Mesodermal cell (in vitro differentiated cells): ENCODE results near the gene CALHM1.
"Not testable (repeated sequence)": the region's sequence is repeated elsewhere in the genome, so short reads cannot be mapped to it uniquely, and the experiment has no call there.

Source experiments
- H3K27ac ChIP-seq: 2 replicates; pipeline ENCODE4 v1.7.0; 2013; ENCODE audit warnings: mild to moderate bottlenecking, low read depth, low read length, moderate library complexity; ENCODE audit not compliant: severe bottlenecking
- H3K36me3 ChIP-seq: 2 replicates; pipeline ENCODE4 v1.7.1; 2013; ENCODE audit warnings: mild to moderate bottlenecking, low read length, moderate library complexity; ENCODE audit not compliant: control insufficient read depth, insufficient read depth
- H3K4me1 ChIP-seq: one replicate; pipeline ENCODE4 v1.7.1; 2013; ENCODE audit warnings: mild to moderate bottlenecking, low read length; ENCODE audit not compliant: insufficient read depth, control insufficient read depth, poor library complexity, severe bottlenecking
- H3K4me3 ChIP-seq: 2 replicates; pipeline ENCODE4 v1.7.0; 2013; ENCODE audit warnings: low read length, control low read depth, mild to moderate bottlenecking; ENCODE audit not compliant: insufficient read depth, poor library complexity, severe bottlenecking; ENCODE audit errors: extremely low read depth
- H3K9me3 ChIP-seq: 2 replicates; pipeline ENCODE4 v1.7.1; 2013; ENCODE audit warnings: mild to moderate bottlenecking, low read length, moderate library complexity; ENCODE audit not compliant: control insufficient read depth
- WGBS, 2 experiments: methylation state at CpG; one replicate each; pipeline ENCODE4 v1.1.5; 2013; ENCODE audit warnings: missing lambda C conversion rate in 2 of 2; ENCODE audit not compliant: insufficient coverage in 2 of 2; 5-methylcytosine and 5-hydroxymethylcytosine counted together

The CALHM1 gene

GRCh38 chr10:103429647-103430046, 29.1 kb downstream of the CALHM1 start:
- WGBS, 2 experiments = 90 to 100% methylated on average over 3 to 4 of the region's 5 CpGs
- Histone ChIP-seq H3K9me3 (no peaks in the 10 kb centered on the region), H3K4me1 (no peaks in the 10 kb centered on the region), H3K4me3 (no peak overlapping the region), H3K36me3 (peaks cover 96% of the 10 kb centered on the region), H3K27ac (no peak overlapping the region)

- 100% methylated on average over 3 to 4 of the region's 5 CpGs for WGBS, 2 experiments
Observed at GRCh38 chr10:103428989-103429643, 29.6 kb downstream of the CALHM1 start.

DNA sequence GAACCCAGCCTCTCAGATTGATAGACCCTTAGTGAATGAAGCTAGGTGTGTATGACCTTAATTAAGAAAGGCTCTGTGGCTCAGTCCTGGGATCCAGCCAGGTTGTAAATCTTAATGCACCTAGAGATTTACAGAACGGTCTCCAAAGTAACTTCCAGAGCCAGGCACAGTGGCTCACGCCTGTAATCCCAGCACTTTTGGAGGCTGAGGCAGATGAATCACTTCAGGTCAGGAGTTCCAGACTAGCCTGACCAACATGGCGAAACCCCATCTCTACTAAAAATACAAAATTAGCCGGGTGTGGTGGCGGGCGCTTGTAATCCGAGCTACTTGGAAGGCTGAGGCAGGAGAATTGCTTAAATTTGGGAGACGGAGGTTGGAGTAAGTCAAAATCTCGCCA, 30.8 kb downstream of the CALHM1 start:
- 88 to 100% methylated on average over 7 to 9 of the region's 9 CpGs for WGBS, 2 experiments
- Histone ChIP-seq H3K36me3 (peaks cover 96% of the 10 kb centered on the region), H3K4me3 (no peak overlapping the region), H3K4me1 (no peaks in the 10 kb centered on the region), H3K9me3 (no peaks in the 10 kb centered on the region), H3K27ac (no peak overlapping the region)

More at GRCh38 chr10:103428989-103429643, 29.6 kb downstream of the CALHM1 start:
- H3K27ac ChIP-seq = no peak overlapping the region
- peaks cover 96% of the 10 kb centered on the region for H3K36me3 ChIP-seq
- no peaks in the 10 kb centered on the region for H3K9me3 ChIP-seq
- no peaks in the 10 kb centered on the region for H3K4me1 ChIP-seq
- H3K4me3 ChIP-seq = no peak overlapping the region

DNA sequence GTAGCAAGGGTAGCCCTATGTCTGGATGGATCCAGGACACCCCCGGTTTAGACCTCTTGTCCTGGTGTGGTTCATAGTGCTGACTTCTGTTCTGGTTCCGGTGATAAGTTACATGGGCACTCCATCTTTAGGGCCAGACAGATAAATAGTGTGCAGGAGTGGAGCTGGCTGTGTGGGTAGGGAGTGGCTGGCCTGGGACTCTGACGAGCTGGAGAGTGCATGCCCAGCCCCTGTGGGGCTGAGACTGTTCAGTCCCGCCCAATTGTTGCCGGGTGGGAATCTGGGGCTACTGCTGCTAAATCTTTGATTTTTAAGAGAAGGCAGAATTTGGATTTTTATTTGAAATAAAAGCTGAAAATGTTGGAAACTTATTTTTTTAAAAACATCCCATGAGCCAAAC, 35.0 kb downstream of the CALHM1 start:
- no peaks in the 10 kb centered on the region for H3K9me3 ChIP-seq
- 88 to 100% methylated on average over 2 to 3 of the region's 5 CpGs for WGBS, 2 experiments
- H3K4me1 ChIP-seq = no peaks in the 10 kb centered on the region
- peaks cover 96% of the 10 kb centered on the region for H3K36me3 ChIP-seq
- no peak overlapping the region for H3K4me3 ChIP-seq
- H3K27ac ChIP-seq = no peak overlapping the region

DNA sequence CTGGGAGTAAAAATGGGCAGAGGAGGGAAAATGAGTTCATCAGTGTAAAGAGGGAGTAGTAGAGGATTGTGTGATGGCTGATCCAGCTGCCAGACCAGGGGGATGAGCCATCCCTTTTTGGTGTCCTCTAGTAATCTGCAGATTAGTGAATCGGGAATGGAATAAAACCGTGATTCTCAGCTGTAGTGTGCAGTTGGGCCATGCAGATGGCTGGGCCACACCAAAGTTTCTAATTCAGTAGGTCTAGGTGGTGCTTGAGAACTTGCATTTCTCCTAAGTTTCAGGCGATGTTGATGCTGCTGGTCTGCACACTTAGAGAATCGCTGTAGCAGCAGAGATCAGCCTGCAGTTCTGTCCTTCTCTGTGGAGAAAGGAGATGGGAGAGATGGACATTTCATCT, 39.6 kb downstream of the CALHM1 start:
- H3K9me3 ChIP-seq = no peaks in the 10 kb centered on the region
- H3K27ac ChIP-seq = no peak overlapping the region
- H3K4me1 ChIP-seq = no peaks in the 10 kb centered on the region
- 91 to 94% methylated on average over 4 of the region's 4 CpGs for WGBS, 2 experiments
- H3K36me3 ChIP-seq = peaks cover 96% of the 10 kb centered on the region
- no peak overlapping the region for H3K4me3 ChIP-seq

GRCh38 chr10:103417601-103418000, 41.1 kb downstream of the CALHM1 start:
- no peaks in the 10 kb centered on the region for H3K4me1 ChIP-seq
- no peak overlapping the region for H3K27ac ChIP-seq
- H3K9me3 ChIP-seq = no peaks in the 10 kb centered on the region
- WGBS, 2 experiments = 97 to 98% methylated on average over 3 to 5 of the region's 5 CpGs
- peaks cover 96% of the 10 kb centered on the region for H3K36me3 ChIP-seq
- H3K4me3 ChIP-seq = no peak overlapping the region

DNA sequence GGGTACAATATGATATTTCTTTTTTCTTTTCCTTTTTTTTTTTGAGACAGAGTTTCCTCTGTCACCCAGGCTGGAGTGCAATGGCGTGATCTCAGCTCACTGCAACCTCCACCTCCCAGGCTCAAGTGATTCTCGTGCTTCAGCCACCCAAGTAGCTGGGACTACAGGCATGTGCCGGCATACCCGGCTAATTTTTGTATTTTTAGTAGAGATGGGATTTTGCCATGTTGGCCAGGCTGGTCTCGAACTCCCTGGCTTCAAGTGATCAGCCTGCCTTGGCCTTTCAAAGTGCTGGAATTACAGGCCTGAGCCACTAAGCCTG, 41.6 kb downstream of the CALHM1 start:
- not testable (repeated sequence) for H3K4me3 ChIP-seq, H3K4me1 ChIP-seq, H3K9me3 ChIP-seq, H3K27ac ChIP-seq
- WGBS, 2 experiments = 85 to 92% methylated on average over 2 to 5 of the region's 5 CpGs
- peaks cover 95% of the 10 kb centered on the region for H3K36me3 ChIP-seq

GRCh38 chr10:103416436-103417147, 42.1 kb downstream of the CALHM1 start:
- H3K9me3 ChIP-seq = no peaks in the 10 kb centered on the region
- no peak overlapping the region for H3K27ac ChIP-seq
- peaks cover 98% of the 10 kb centered on the region for H3K36me3 ChIP-seq
- H3K4me1 ChIP-seq = no peaks in the 10 kb centered on the region
- H3K4me3 ChIP-seq = no peak overlapping the region
- WGBS, 2 experiments = 90 to 95% methylated on average over 5 to 6 of the region's 8 CpGs

GRCh38 chr10:103415581-103415980, 43.1 kb downstream of the CALHM1 start:
- no peak overlapping the region for H3K27ac ChIP-seq
- H3K4me1 ChIP-seq = no peaks in the 10 kb centered on the region
- H3K4me3 ChIP-seq = no peak overlapping the region
- H3K36me3 ChIP-seq = peaks cover 97% of the 10 kb centered on the region
- H3K9me3 ChIP-seq = no peaks in the 10 kb centered on the region
- 93 to 97% methylated on average over 5 to 8 of the region's 8 CpGs for WGBS, 2 experiments

DNA sequence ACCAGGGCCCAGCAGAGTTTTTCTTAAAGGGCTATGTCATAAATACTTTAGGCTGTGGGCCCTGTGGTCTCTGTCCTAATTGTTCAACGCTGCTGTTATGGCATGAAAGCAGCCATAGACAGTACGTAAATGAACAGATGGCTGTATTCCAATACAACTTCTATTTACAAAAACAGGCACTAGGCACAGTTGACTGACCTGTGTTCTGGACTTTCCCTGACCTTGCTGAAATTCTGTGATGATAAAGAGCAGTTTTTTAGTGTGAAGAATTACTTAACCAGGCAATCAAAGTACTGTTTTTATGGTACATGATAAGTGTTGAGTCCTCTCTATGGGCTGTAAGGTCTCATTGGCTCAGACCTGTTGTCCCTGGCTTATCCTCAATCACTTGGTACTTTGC, 45.1 kb downstream of the CALHM1 start:
- H3K36me3 ChIP-seq = peaks cover 95% of the 10 kb centered on the region

More for the DNA sequence above, 45.1 kb downstream of the CALHM1 start:
- Histone ChIP-seq H3K4me3 (no peak overlapping the region), H3K4me1 (no peaks in the 10 kb centered on the region), H3K9me3 (no peaks in the 10 kb centered on the region), H3K27ac (no peak overlapping the region)
- WGBS, 2 experiments = 100% methylated on average over 1 of the region's 2 CpGs; no CpG with 5 or more reads in 1 of the 2 experiments
